ENCODE data around the gene PDZD2.

Gene PDZD2

GRCh38 chr5:32059761-32060530, 421.0 kb downstream of the PDZD2 start:
- Histone ChIP-seq H3K4me2 (no peak overlapping the region), H3K27me3 (no peaks in the 10 kb centered on the region), H3K27ac (no peak overlapping the region), H4K20me1 (no peaks in the 10 kb centered on the region), H3K36me3 (no peaks in the 10 kb centered on the region), H3K4me3 (no peak overlapping the region), H3K9ac (no peak overlapping the region), H3K4me1 (no peaks in the 10 kb centered on the region), H3K9me3 (peaks cover 4% of the 10 kb centered on the region; the same call in 1 of the 2 replicates)
- TF ChIP-seq Cebpa-rat (IDR thresholded peaks at IDR 0.05): no peak

DNA sequence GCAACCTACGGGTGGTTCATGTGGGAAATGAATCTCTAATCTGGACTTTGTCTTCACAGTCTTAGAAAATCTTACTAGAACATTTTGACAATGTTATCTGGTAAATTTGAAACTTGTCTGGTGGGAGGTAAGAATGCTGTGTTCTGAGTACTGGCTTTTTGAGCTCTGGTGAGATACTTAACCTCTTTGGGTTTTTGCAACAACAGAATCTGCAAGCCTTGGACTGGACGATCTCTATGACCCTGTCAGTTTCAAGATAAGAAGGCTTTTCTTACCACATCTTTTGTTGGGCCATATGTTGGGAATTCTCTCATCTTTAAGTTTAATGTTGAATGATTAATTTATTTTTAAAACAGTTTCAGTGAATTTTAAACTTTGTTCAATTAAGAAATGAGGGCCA, 422.3 kb downstream of the PDZD2 start:
- Histone ChIP-seq H3K9ac (no peak overlapping the region), H3K4me2 (no peak overlapping the region), H3K9me3 (peaks cover 4% of the 10 kb centered on the region; the same call in 1 of the 2 replicates), H3K4me3 (no peak overlapping the region), H3K27ac (no peak overlapping the region), H3K27me3 (no peaks in the 10 kb centered on the region), H4K20me1 (no peaks in the 10 kb centered on the region), H3K36me3 (no peaks in the 10 kb centered on the region), H3K4me1 (no peaks in the 10 kb centered on the region)
- TF ChIP-seq Cebpa-rat (IDR thresholded peaks at IDR 0.05): no peak

DNA sequence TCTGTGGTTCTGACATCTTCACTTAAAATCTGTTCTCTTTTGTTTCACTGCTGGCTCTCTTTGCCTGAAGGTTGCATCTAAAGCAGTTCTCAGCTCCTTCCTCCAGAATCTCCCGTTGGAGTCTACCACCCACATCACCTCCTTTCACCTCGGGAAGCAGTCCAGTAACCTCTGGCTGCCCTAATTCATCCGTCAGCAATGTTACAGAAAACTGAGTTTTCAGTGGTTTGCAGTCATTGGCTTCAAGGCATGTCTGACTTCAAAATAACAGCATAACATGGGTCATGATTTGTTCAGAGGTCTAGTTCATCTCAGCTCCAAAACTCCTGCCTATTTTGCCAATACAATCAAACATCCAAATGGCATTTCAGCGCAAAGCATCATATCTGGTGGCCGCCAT, 427.5 kb downstream of the PDZD2 start:
- no peak overlapping the region for H3K9ac ChIP-seq

GRCh38 chr5:32067774-32068470, 429.0 kb downstream of the PDZD2 start:
- no peaks in the 10 kb centered on the region for H4K20me1 ChIP-seq
- H3K27ac ChIP-seq: no peak overlapping the region
- no peak for TF ChIP-seq Cebpa-rat (IDR thresholded peaks at IDR 0.05)
- no peaks in the 10 kb centered on the region for H3K9me3 ChIP-seq
- H3K4me3 ChIP-seq: no peak overlapping the region
- H3K27me3 ChIP-seq: no peaks in the 10 kb centered on the region
- H3K9ac ChIP-seq: no peak overlapping the region
- no peaks in the 10 kb centered on the region for H3K4me1 ChIP-seq
- no peaks in the 10 kb centered on the region for H3K36me3 ChIP-seq
- no peak overlapping the region for H3K4me2 ChIP-seq

More for the DNA sequence above, 427.5 kb downstream of the PDZD2 start:
- TF ChIP-seq Cebpa-rat (IDR thresholded peaks at IDR 0.05): no peak
- Histone ChIP-seq H3K27me3 (no peaks in the 10 kb centered on the region), H3K36me3 (no peaks in the 10 kb centered on the region), H3K4me1 (no peaks in the 10 kb centered on the region), H3K9me3 (no peaks in the 10 kb centered on the region), H3K4me3 (no peak overlapping the region), H3K4me2 (no peak overlapping the region), H4K20me1 (no peaks in the 10 kb centered on the region), H3K27ac (no peak overlapping the region)

GRCh38 chr5:32068561-32068960, 429.6 kb downstream of the PDZD2 start:
- no peak for TF ChIP-seq Cebpa-rat (IDR thresholded peaks at IDR 0.05)
- no peaks in the 10 kb centered on the region for H4K20me1 ChIP-seq
- no peaks in the 10 kb centered on the region for H3K4me1 ChIP-seq
- H3K9me3 ChIP-seq: no peaks in the 10 kb centered on the region
- H3K27ac ChIP-seq: no peak overlapping the region
- H3K9ac ChIP-seq: no peak overlapping the region
- no peak overlapping the region for H3K4me3 ChIP-seq
- no peak overlapping the region for H3K4me2 ChIP-seq
- no peaks in the 10 kb centered on the region for H3K36me3 ChIP-seq
- no peaks in the 10 kb centered on the region for H3K27me3 ChIP-seq

GRCh38 chr5:32069396-32069795, 430.5 kb downstream of the PDZD2 start:
- no peak overlapping the region for H3K27ac ChIP-seq
- no peaks in the 10 kb centered on the region for H4K20me1 ChIP-seq
- no peak overlapping the region for H3K4me2 ChIP-seq
- no peak overlapping the region for H3K4me3 ChIP-seq
- no peak for TF ChIP-seq Cebpa-rat (IDR thresholded peaks at IDR 0.05)
- no peaks in the 10 kb centered on the region for H3K36me3 ChIP-seq
- no peaks in the 10 kb centered on the region for H3K27me3 ChIP-seq
- H3K9ac ChIP-seq: no peak overlapping the region
- no peaks in the 10 kb centered on the region for H3K9me3 ChIP-seq
- H3K4me1 ChIP-seq: no peaks in the 10 kb centered on the region

- no peak overlapping the region for H3K9ac ChIP-seq
- no peaks in the 10 kb centered on the region for H4K20me1 ChIP-seq
- no peak overlapping the region for H3K4me3 ChIP-seq
- no peaks in the 10 kb centered on the region for H3K27me3 ChIP-seq
- no peaks in the 10 kb centered on the region for H3K36me3 ChIP-seq
- no peak for TF ChIP-seq Cebpa-rat (IDR thresholded peaks at IDR 0.05)
- no peaks in the 10 kb centered on the region for H3K9me3 ChIP-seq
- H3K27ac ChIP-seq: no peak overlapping the region
- H3K4me2 ChIP-seq: no peak overlapping the region
- H3K4me1 ChIP-seq: no peaks in the 10 kb centered on the region
These were observed 432.5 kb downstream of the PDZD2 start for GRCh38 chr5:32071351-32071944.

- Histone ChIP-seq H3K36me3 (no peaks in the 10 kb centered on the region), H3K4me2 (no peak overlapping the region), H3K27ac (no peak overlapping the region), H3K27me3 (no peaks in the 10 kb centered on the region), H4K20me1 (no peaks in the 10 kb centered on the region), H3K9ac (no peak overlapping the region), H3K4me1 (no peaks in the 10 kb centered on the region), H3K4me3 (no peak overlapping the region), H3K9me3 (no peaks in the 10 kb centered on the region)
- TF ChIP-seq Cebpa-rat (IDR thresholded peaks at IDR 0.05): no peak
These were observed 433.1 kb downstream of the PDZD2 start for GRCh38 chr5:32072054-32072453.

GRCh38 chr5:32074401-32074800, 435.5 kb downstream of the PDZD2 start:
- Histone ChIP-seq H3K27me3 (no peaks in the 10 kb centered on the region), H3K27ac (no peak overlapping the region), H3K36me3 (no peaks in the 10 kb centered on the region), H3K9ac (no peak overlapping the region), H3K4me3 (no peak overlapping the region), H3K9me3 (no peaks in the 10 kb centered on the region), H3K4me1 (no peaks in the 10 kb centered on the region), H4K20me1 (no peaks in the 10 kb centered on the region), H3K4me2 (no peak overlapping the region)
- TF ChIP-seq Cebpa-rat (IDR thresholded peaks at IDR 0.05): no peak
